SK-N-SH (cell line): Measurements from ENCODE around the gene UMODL1.

Experiments
- ELF1 ChIP-seq: IDR thresholded peaks from 2 replicates; pipeline ENCODE4 v1.4.0; 2012
- GABPA ChIP-seq: IDR thresholded peaks from 2 replicates; pipeline ENCODE4 v1.4.0; 2012; ENCODE audit warnings: low read depth, mild to moderate bottlenecking
- MXI1 ChIP-seq: IDR thresholded peaks from 2 replicates; pipeline ENCODE4 v1.6.1; 2012; ENCODE audit warnings: mild to moderate bottlenecking, low read depth, low read length, improper control_type of control experiment
- POLR2AphosphoS5 ChIP-seq: IDR thresholded peaks from 2 replicates; pipeline ENCODE4 v1.6.1; 2012; ENCODE audit warnings: low read depth, low read length
- TF ChIP-seq, protein P1 (sequence below): fragments of 200-600 bp; sonication (generic); IDR thresholded peaks from 2 replicates; pipeline ENCODE4 v1.6.1; 2017; ENCODE audit warnings: antibody characterized with exemption, mild to moderate bottlenecking, moderate library complexity
- TF ChIP-seq, protein P2 (sequence below): IDR thresholded peaks from 2 replicates; pipeline ENCODE4 v1.6.1; 2012; ENCODE audit warnings: mild to moderate bottlenecking, low read depth, low read length, moderate library complexity
- TF ChIP-seq, protein P3 (sequence below): fragments of 150-350 bp; IDR thresholded peaks from 2 replicates; pipeline ENCODE4 v1.6.1; 2016; ENCODE audit warnings: mild to moderate bottlenecking, low read depth, low read length
- TF ChIP-seq, protein P4 (sequence below): IDR thresholded peaks from 2 replicates; pipeline ENCODE4 v1.4.0; 2012; ENCODE audit warnings: low read depth

DNA sequence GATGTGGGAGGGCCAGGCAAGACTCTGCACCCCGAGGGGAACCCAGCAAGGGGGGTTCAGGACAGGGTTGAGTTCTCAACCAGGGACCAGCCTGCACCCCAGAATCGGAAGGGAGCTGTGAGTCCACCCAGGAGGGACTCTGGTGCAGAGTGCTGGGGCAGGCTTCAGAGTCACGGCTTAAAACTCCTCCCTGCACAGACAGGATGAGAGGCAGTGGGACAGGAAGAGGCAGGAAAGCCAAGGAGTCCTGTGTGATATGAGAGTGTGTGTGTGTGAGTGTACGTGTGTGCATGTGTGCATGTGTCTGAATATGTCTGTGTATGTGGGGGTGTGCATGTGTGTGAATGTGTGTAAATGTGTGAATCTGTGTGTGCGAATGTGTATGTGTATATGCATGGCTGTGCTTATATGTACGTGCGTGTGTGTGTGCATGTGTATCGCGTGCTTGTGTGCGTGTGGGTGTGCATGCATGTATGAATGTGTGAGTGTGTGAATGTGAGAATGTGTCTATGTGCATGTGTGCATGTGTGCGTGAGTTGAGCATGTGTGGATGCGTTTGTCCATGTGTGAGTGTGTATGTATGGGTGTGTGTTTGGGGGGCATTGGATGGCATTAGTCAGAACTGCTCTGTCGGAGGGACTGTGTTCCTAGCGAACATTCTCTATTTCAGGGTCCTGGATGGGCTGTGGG is 52.2 kb downstream of the UMODL1 start:
- TF ChIP-seq, protein P1, sequence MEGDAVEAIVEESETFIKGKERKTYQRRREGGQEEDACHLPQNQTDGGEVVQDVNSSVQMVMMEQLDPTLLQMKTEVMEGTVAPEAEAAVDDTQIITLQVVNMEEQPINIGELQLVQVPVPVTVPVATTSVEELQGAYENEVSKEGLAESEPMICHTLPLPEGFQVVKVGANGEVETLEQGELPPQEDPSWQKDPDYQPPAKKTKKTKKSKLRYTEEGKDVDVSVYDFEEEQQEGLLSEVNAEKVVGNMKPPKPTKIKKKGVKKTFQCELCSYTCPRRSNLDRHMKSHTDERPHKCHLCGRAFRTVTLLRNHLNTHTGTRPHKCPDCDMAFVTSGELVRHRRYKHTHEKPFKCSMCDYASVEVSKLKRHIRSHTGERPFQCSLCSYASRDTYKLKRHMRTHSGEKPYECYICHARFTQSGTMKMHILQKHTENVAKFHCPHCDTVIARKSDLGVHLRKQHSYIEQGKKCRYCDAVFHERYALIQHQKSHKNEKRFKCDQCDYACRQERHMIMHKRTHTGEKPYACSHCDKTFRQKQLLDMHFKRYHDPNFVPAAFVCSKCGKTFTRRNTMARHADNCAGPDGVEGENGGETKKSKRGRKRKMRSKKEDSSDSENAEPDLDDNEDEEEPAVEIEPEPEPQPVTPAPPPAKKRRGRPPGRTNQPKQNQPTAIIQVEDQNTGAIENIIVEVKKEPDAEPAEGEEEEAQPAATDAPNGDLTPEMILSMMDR = no peak
- TF ChIP-seq, protein P2, sequence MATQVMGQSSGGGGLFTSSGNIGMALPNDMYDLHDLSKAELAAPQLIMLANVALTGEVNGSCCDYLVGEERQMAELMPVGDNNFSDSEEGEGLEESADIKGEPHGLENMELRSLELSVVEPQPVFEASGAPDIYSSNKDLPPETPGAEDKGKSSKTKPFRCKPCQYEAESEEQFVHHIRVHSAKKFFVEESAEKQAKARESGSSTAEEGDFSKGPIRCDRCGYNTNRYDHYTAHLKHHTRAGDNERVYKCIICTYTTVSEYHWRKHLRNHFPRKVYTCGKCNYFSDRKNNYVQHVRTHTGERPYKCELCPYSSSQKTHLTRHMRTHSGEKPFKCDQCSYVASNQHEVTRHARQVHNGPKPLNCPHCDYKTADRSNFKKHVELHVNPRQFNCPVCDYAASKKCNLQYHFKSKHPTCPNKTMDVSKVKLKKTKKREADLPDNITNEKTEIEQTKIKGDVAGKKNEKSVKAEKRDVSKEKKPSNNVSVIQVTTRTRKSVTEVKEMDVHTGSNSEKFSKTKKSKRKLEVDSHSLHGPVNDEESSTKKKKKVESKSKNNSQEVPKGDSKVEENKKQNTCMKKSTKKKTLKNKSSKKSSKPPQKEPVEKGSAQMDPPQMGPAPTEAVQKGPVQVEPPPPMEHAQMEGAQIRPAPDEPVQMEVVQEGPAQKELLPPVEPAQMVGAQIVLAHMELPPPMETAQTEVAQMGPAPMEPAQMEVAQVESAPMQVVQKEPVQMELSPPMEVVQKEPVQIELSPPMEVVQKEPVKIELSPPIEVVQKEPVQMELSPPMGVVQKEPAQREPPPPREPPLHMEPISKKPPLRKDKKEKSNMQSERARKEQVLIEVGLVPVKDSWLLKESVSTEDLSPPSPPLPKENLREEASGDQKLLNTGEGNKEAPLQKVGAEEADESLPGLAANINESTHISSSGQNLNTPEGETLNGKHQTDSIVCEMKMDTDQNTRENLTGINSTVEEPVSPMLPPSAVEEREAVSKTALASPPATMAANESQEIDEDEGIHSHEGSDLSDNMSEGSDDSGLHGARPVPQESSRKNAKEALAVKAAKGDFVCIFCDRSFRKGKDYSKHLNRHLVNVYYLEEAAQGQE = no peak
- TF ChIP-seq, protein P3, sequence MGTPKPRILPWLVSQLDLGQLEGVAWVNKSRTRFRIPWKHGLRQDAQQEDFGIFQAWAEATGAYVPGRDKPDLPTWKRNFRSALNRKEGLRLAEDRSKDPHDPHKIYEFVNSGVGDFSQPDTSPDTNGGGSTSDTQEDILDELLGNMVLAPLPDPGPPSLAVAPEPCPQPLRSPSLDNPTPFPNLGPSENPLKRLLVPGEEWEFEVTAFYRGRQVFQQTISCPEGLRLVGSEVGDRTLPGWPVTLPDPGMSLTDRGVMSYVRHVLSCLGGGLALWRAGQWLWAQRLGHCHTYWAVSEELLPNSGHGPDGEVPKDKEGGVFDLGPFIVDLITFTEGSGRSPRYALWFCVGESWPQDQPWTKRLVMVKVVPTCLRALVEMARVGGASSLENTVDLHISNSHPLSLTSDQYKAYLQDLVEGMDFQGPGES = no peak
- TF ChIP-seq, protein P4, sequence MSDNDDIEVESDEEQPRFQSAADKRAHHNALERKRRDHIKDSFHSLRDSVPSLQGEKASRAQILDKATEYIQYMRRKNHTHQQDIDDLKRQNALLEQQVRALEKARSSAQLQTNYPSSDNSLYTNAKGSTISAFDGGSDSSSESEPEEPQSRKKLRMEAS = no peak
- TF ChIP-seq POLR2AphosphoS5 (no peak), MXI1 (no peak), GABPA (no peak), ELF1 (no peak)
